ENCODE data around the gene BRD3OS. TPM values are rescaled to one million over a fixed set of nuclear protein-coding genes. Genes with fewer than 3 reads are reported as not detected.
A peak's percentile ranks its signal among the peaks of the same experiment; 100 is the strongest.

The BRD3OS gene
- total and polyA plus RNA-seq, 2 of the 13 experiments (the other 11 are each of a cell fraction or from before 2014, with no cell fraction given): 4.9 to 5.7 TPM

- Histone ChIP-seq H4K20me1 (ENCODE audit: insufficient read depth, low read length) (peaks cover 8% of the 10 kb centered on the region; the same call in 1 of the 2 replicates), H2AFZ (ENCODE audit: low read length) (no peak overlapping the region), H3K36me3 (replicated peaks in 1 of 2; ENCODE audit: control insufficient read depth in 1 of 2, insufficient read depth in 2 of 2, low read length in 2 of 2) (no peaks in the 10 kb centered on the region), H3K27ac (ENCODE audit: extremely low read length, insufficient read depth, low read length) (no peak overlapping the region), H3K9me3 (ENCODE audit: low read length) (no peaks in the 10 kb centered on the region), H3K4me2 (ENCODE audit: low read depth, low read length) (peak overlapping the region; percentile 49), H3K4me3 (replicated peaks in 1 of 3; ENCODE audit: insufficient read depth in 1 of 3, low read depth in 2 of 3, low read length in 3 of 3) (peak overlapping the region in 1 of 3 experiments; percentile 10; a peak in 1 of 6 replicates), H3K79me2 (ENCODE audit: insufficient read depth, low read length) (peaks cover 19% of the 10 kb centered on the region), H3K27me3 (ENCODE audit: control insufficient read depth in 1 of 2, insufficient read depth in 2 of 2, low read length in 2 of 2) (no peaks in the 10 kb centered on the region; a peak in 1 of 5 replicates), H3K4me1 (ENCODE audit: insufficient read depth, low read length) (peaks cover 28% of the 10 kb centered on the region), H3K9ac (ENCODE audit: insufficient read depth, low read depth, low read length) (no peak overlapping the region)
- FAIRE-seq (peak; percentile 28), DNase-seq (ENCODE audit: low spot score) (peak; percentile 47), ATAC-seq (no peak)
- intact Hi-C loops (cut with micrococcal nuclease; ENCODE audit: unreplicated experiment): loop anchor here (2.0 kb wide), 1 partner anchor 16 kb away; no protein-coding TSS in a partner anchor
- in situ Hi-C loops (cut with HindIII; ENCODE audit: extremely low pct_ligation_motif_present, low pct_unique_long_range_greater_than_20kb): no loop called here
- CTCF ChIA-PET (ENCODE audit: low intra/inter-chr PET ratio, low total read pairs): interaction anchor here (0.7 to 4.0 kb wide), 6 partner anchors 71 to 268 kb away, joined by 4 to 40 read pairs (median 8); no protein-coding TSS in a partner anchor
- POLR2A ChIA-PET: interaction anchor here (0.9 to 1.2 kb wide), 4 partner anchors 80 to 226 kb away, joined by 3 to 4 read pairs (median 3); no protein-coding TSS in a partner anchor
- no TSS peak for BruUV-seq (replicated peaks)
- 46% methylated on average over 15 of the region's 17 CpGs for WGBS (ENCODE audit: low lambda C conversion rate)
- TF ChIP-seq KLF16 (CRISPR knock-in tag; IDR thresholded peaks at IDR 0.05): no peak
- no peak for TF ChIP-seq ZBTB4 (CRISPR knock-in tag; IDR thresholded peaks at IDR 0.05; ENCODE audit: borderline replicate concordance)
- TF ChIP-seq, protein P1, sequence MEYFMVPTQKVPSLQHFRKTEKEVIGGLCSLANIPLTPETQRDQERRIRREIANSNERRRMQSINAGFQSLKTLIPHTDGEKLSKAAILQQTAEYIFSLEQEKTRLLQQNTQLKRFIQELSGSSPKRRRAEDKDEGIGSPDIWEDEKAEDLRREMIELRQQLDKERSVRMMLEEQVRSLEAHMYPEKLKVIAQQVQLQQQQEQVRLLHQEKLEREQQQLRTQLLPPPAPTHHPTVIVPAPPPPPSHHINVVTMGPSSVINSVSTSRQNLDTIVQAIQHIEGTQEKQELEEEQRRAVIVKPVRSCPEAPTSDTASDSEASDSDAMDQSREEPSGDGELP (IDR thresholded peaks at IDR 0.05; ENCODE audit: borderline replicate concordance, low read depth): no peak
- TF ChIP-seq MLLT10 (CRISPR knock-in tag; IDR thresholded peaks at IDR 0.05): no peak
- no peak; the same call in 1 of the 2 replicates for TF ChIP-seq SMAD1 (CRISPR knock-in tag; IDR thresholded peaks at IDR 0.05; ENCODE audit: borderline replicate concordance, low read depth)
- no peak for TF ChIP-seq ZNF780A (CRISPR knock-in tag; IDR thresholded peaks at IDR 0.05)
- TF ChIP-seq SALL1 (CRISPR knock-in tag; IDR thresholded peaks at IDR 0.05): no peak
- no peak for TF ChIP-seq KLF15 (CRISPR knock-in tag; IDR thresholded peaks at IDR 0.05; ENCODE audit: borderline replicate concordance)
- no peak for TF ChIP-seq BCL6 (CRISPR knock-in tag; IDR thresholded peaks at IDR 0.05)
- TF ChIP-seq, protein P2, sequence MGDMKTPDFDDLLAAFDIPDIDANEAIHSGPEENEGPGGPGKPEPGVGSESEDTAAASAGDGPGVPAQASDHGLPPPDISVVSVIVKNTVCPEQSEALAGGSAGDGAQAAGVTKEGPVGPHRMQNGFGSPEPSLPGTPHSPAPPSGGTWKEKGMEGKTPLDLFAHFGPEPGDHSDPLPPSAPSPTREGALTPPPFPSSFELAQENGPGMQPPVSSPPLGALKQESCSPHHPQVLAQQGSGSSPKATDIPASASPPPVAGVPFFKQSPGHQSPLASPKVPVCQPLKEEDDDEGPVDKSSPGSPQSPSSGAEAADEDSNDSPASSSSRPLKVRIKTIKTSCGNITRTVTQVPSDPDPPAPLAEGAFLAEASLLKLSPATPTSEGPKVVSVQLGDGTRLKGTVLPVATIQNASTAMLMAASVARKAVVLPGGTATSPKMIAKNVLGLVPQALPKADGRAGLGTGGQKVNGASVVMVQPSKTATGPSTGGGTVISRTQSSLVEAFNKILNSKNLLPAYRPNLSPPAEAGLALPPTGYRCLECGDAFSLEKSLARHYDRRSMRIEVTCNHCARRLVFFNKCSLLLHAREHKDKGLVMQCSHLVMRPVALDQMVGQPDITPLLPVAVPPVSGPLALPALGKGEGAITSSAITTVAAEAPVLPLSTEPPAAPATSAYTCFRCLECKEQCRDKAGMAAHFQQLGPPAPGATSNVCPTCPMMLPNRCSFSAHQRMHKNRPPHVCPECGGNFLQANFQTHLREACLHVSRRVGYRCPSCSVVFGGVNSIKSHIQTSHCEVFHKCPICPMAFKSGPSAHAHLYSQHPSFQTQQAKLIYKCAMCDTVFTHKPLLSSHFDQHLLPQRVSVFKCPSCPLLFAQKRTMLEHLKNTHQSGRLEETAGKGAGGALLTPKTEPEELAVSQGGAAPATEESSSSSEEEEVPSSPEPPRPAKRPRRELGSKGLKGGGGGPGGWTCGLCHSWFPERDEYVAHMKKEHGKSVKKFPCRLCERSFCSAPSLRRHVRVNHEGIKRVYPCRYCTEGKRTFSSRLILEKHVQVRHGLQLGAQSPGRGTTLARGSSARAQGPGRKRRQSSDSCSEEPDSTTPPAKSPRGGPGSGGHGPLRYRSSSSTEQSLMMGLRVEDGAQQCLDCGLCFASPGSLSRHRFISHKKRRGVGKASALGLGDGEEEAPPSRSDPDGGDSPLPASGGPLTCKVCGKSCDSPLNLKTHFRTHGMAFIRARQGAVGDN (CRISPR knock-in tag; IDR thresholded peaks at IDR 0.05): no peak
- no peak for TF ChIP-seq ZNF850 (CRISPR knock-in tag; conservative IDR thresholded peaks at IDR 0.05)
- no peak for TF ChIP-seq RAD51 (IDR thresholded peaks at IDR 0.05; ENCODE audit: borderline replicate concordance)
- TF ChIP-seq SIX4 (CRISPR knock-in tag; IDR thresholded peaks at IDR 0.05): no peak
- TF ChIP-seq HNRNPL (IDR thresholded peaks at IDR 0.05; ENCODE audit: low read depth, low read length): peak; percentile 64; the same call in 1 of the 2 replicates
- TF ChIP-seq STAG1 (CRISPR knock-in tag; IDR thresholded peaks at IDR 0.05): peak; percentile 49; the same call in 1 of the 2 replicates
Measured at GRCh38 chr9:133995012-133995896, 30.0 kb upstream of the BRD3OS start.
